PC-3 (cell line): ENCODE measurements around the gene L3MBTL4. TPM values are rescaled to one million over a fixed set of nuclear protein-coding genes. Genes with fewer than 3 reads are reported as not detected.

Experiments used
- ATAC-seq: fragments of 200-7000 bp; cut with Tn5 transposase; 2 replicates; pipeline ENCODE4 v1.9.1; 2020; ENCODE audit warnings: mild to moderate bottlenecking, moderate library complexity
- BruUV-seq: library from RNA; stranded (reverse); fragments of 400-500 nt; replicated peaks from 2 replicates; lab custom pipeline; 2021; lab: Mats Ljungman, UMichigan
- CTCF ChIA-PET: fragments of 300-600 bp; sonication (Branson Sonifier 250); formaldehyde crosslinking; loops from one replicate; lab custom pipeline; 2022; ENCODE audit warnings: antibody characterized with exemption; lab: Charles Lee
- POLR2A ChIA-PET: fragments of 300-600 bp; sonication (Branson Sonifier 250); formaldehyde crosslinking; loops from one replicate; lab custom pipeline; 2022; ENCODE audit warnings: antibody characterized with exemption; ENCODE audit not compliant: unreplicated experiment; lab: Charles Lee
- DNase-seq: peaks from one replicate; pipeline ENCODE4 v3.0.0-alpha.2; 2015
- H2AFZ ChIP-seq: fragments of 300-600 bp; sonication (generic); 2 replicates; pipeline ENCODE4 v1.6.0; 2016; ENCODE audit warnings: antibody characterized with exemption, low read length
- H3F3A ChIP-seq: fragments of 300-600 bp; sonication (generic); one replicate; pipeline ENCODE4 v1.6.0; 2017; ENCODE audit warnings: antibody characterized with exemption, low read length, control low read depth, mild to moderate bottlenecking; ENCODE audit not compliant: unreplicated experiment
- H3K27ac ChIP-seq: fragments of 300-600 bp; sonication (generic); 2 replicates; pipeline ENCODE4 v1.5.1; 2016; ENCODE audit warnings: mild to moderate bottlenecking, low read length
- H3K27me3 ChIP-seq: fragments of 300-600 bp; sonication (generic); 2 replicates; pipeline ENCODE4 v1.6.1; 2016; ENCODE audit warnings: low read length, mixed read lengths
- H3K36me3 ChIP-seq: fragments of 300-600 bp; sonication (generic); 2 replicates; pipeline ENCODE4 v1.6.1; 2016; ENCODE audit warnings: low read depth, mixed run types, low read length, mixed read lengths
- H3K4me1 ChIP-seq: fragments of 300-600 bp; sonication (generic); 2 replicates; pipeline ENCODE4 v1.5.1; 2016; ENCODE audit warnings: low read length; ENCODE audit not compliant: insufficient read depth
- H3K4me2 ChIP-seq: fragments of 300-600 bp; sonication (generic); 2 replicates; pipeline ENCODE4 v1.6.0; 2016; ENCODE audit warnings: low read length
- H3K4me3 ChIP-seq: fragments of 300-600 bp; sonication (generic); 2 replicates; pipeline ENCODE4 v1.5.1; 2016; ENCODE audit warnings: mild to moderate bottlenecking, low read length, mixed read lengths
- H3K79me2 ChIP-seq: fragments of 300-600 bp; sonication (generic); 2 replicates; pipeline ENCODE4 v1.6.1; 2017; ENCODE audit warnings: low read length, mixed read lengths
- H3K9ac ChIP-seq: fragments of 300-600 bp; sonication (generic); 2 replicates; pipeline ENCODE4 v1.6.0; 2016; ENCODE audit warnings: mild to moderate bottlenecking, low read length
- H3K9me2 ChIP-seq: fragments of 300-600 bp; sonication (generic); replicated peaks from 2 replicates; pipeline ENCODE4 v1.6.1; 2016; ENCODE audit warnings: mixed run types, low read length, mixed read lengths
- H3K9me3 ChIP-seq: fragments of 300-600 bp; sonication (generic); 2 replicates; pipeline ENCODE4 v1.6.1; 2016; ENCODE audit warnings: low read length, mixed read lengths
- H4K20me1 ChIP-seq: fragments of 300-600 bp; sonication (generic); 2 replicates; pipeline ENCODE4 v1.6.1; 2016; ENCODE audit warnings: low read length, mixed read lengths
- CTCF ChIP-seq: fragments of 300-600 bp; sonication (generic); conservative IDR thresholded peaks from 2 replicates; pipeline ENCODE4 v1.5.1; 2017; ENCODE audit warnings: antibody characterized with exemption, low read depth, mild to moderate bottlenecking, low read length
- EZH2 ChIP-seq: fragments of 300-600 bp; sonication (generic); IDR thresholded peaks from one replicate; pipeline ENCODE4 v1.6.1; 2017; ENCODE audit warnings: antibody characterized with exemption, mild to moderate bottlenecking, low read length; ENCODE audit not compliant: unreplicated experiment
- EZH2phosphoT487 ChIP-seq: fragments of 300-600 bp; sonication (generic); IDR thresholded peaks from 2 replicates; pipeline ENCODE4 v1.6.1; 2018; ENCODE audit warnings: mild to moderate bottlenecking, antibody characterized with exemption, low read length, borderline replicate concordance
- intact Hi-C: fragments of 100-400 bp; cut with micrococcal nuclease; formaldehyde crosslinking; loops from 2 replicates; pipeline ENCODE4 v1.9.0; 2023
- total RNA-seq: library from RNA; depleted of rRNA; stranded (reverse); fragments of >200 nt; gene quantifications from 2 replicates; pipeline ENCODE4 v1.2.3, GENCODE V29; 2014

The L3MBTL4 gene
- total RNA-seq, 1 experiment from 2014 or later = 0.47 TPM

DNA sequence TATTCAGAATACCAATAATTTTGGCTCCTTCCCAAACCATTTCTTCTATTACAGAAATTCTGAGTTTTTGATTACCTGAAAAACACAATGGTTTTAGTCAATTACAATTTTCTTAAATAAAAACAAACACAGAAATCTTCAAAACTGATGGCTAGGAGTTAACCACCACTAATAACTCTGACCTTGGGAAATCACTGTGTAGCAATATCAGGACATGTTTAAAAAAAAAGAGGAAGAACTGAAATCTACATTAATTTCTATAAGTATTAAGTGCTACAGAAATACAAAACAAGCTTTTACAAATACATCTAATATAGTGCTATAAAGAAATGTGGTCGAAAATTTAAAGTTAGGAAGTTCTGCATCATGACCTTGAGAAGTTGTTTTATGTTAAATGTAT lies 14.9 kb downstream of the L3MBTL4 start:
- CTCF ChIA-PET = no interaction called here
- no peak for ATAC-seq
- Histone ChIP-seq H3K27me3 (no peaks in the 10 kb centered on the region), H3F3A (no peaks in the 10 kb centered on the region), H3K36me3 (no peaks in the 10 kb centered on the region), H2AFZ (no peak overlapping the region), H3K9me3 (no peaks in the 10 kb centered on the region), H3K79me2 (no peaks in the 10 kb centered on the region), H3K27ac (no peak overlapping the region), H3K4me3 (no peak overlapping the region), H3K4me2 (no peak overlapping the region), H3K4me1 (no peaks in the 10 kb centered on the region), H3K9me2 (no peaks in the 10 kb centered on the region), H4K20me1 (no peaks in the 10 kb centered on the region), H3K9ac (no peak overlapping the region)
- intact Hi-C loops = no loop called here
- BruUV-seq = no TSS peak
- POLR2A ChIA-PET = no interaction called here
- no peak for TF ChIP-seq CTCF
- TF ChIP-seq EZH2phosphoT487 = no peak
- no peak for TF ChIP-seq EZH2
- no peak for DNase-seq

- H3K4me3 ChIP-seq = no peak overlapping the region
- no peaks in the 10 kb centered on the region for H3K9me2 ChIP-seq
- ChIA-PET POLR2A (no interaction called here), CTCF (no interaction called here)
- DNase-seq (no peak), ATAC-seq (no peak)
- H3K27ac ChIP-seq = no peak overlapping the region
- H3K9ac ChIP-seq = no peak overlapping the region
- H2AFZ ChIP-seq = no peak overlapping the region
- H3F3A ChIP-seq = no peaks in the 10 kb centered on the region
- TF ChIP-seq EZH2 (no peak), CTCF (no peak), EZH2phosphoT487 (no peak)
- H3K36me3 ChIP-seq = no peaks in the 10 kb centered on the region
- H3K4me1 ChIP-seq = no peaks in the 10 kb centered on the region
- no TSS peak for BruUV-seq
- H3K9me3 ChIP-seq = no peaks in the 10 kb centered on the region
- no peaks in the 10 kb centered on the region for H4K20me1 ChIP-seq
- intact Hi-C loops = no loop called here
- no peaks in the 10 kb centered on the region for H3K27me3 ChIP-seq
- H3K4me2 ChIP-seq = no peak overlapping the region
- H3K79me2 ChIP-seq = no peaks in the 10 kb centered on the region
These were observed 16.7 kb downstream of the L3MBTL4 start for GRCh38 chr18:6397931-6398566.

DNA sequence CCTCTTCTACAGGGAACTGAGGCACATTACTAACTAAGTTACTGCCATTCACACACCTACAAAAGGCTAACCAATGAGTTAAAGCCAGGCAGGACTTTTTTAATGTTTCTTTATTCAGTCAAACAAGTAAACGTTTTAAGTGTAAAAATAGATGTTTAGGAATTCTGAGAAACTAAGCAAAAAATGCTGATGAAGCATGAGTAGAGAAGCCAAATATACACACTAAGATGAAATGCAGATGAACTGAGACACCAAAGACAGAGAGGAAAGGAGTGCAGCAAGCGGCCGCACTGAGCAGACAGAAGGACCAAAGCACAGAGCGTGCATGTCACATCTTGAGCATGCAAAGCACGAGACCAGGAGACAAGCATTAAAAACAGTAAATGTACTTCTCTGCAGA lies 17.9 kb downstream of the L3MBTL4 start:
- H3K4me1 ChIP-seq = no peaks in the 10 kb centered on the region
- no TSS peak for BruUV-seq
- POLR2A ChIA-PET = no interaction called here

More for the DNA sequence above, 17.9 kb downstream of the L3MBTL4 start:
- Histone ChIP-seq H3K36me3 (no peaks in the 10 kb centered on the region), H3K27me3 (no peaks in the 10 kb centered on the region), H3K27ac (no peak overlapping the region), H3K9me2 (no peaks in the 10 kb centered on the region), H3K79me2 (no peaks in the 10 kb centered on the region), H3K9ac (no peak overlapping the region), H3K4me2 (no peak overlapping the region), H3K9me3 (no peaks in the 10 kb centered on the region), H4K20me1 (no peaks in the 10 kb centered on the region), H3F3A (no peaks in the 10 kb centered on the region), H3K4me3 (no peak overlapping the region), H2AFZ (no peak overlapping the region)
- ATAC-seq = no peak
- TF ChIP-seq EZH2 = no peak
- TF ChIP-seq CTCF = no peak
- no peak for TF ChIP-seq EZH2phosphoT487
- no peak for DNase-seq
- CTCF ChIA-PET = no interaction called here
- intact Hi-C loops = no loop called here
